H1 (cell line): ENCODE measurements around the gene GRM1. TPM values are rescaled to one million over a fixed set of nuclear protein-coding genes. Genes with fewer than 3 reads are reported as not detected.

Source experiments
- CTCF ChIA-PET: fragments of 300-600 bp; sonication (Branson Sonifier 250); formaldehyde crosslinking; loops from one replicate; lab custom pipeline; 2021; ENCODE audit not compliant: partially characterized antibody; lab: Charles Lee
- POLR2A ChIA-PET: fragments of 300-600 bp; sonication (Branson Sonifier 250); formaldehyde crosslinking; loops from one replicate; lab custom pipeline; 2021; ENCODE audit warnings: inconsistent platforms; ENCODE audit not compliant: partially characterized antibody; lab: Charles Lee
- DNase-seq, 2 experiments: peaks; one replicate each; pipeline versions ENCODE4 v3.0.0 to v3.0.0-alpha.2; 2010 to 2022; ENCODE audit warnings: low spot score in 2 of 2, low read depth in 1 of 2, mixed read lengths in 1 of 2
- FAIRE-seq: peaks from 2 replicates; lab custom pipeline; 2011; peaks lifted over from hg19 to GRCh38; lab: Jason Lieb, UNC
- H2AFZ ChIP-seq: 2 replicates; pipeline ENCODE4 v1.8.1; 2012; ENCODE audit warnings: low read length, inconsistent platforms
- H2AK5ac ChIP-seq: 2 replicates; pipeline ENCODE4 v1.6.1; 2013; ENCODE audit warnings: low read depth, low read length
- H2BK120ac ChIP-seq: replicated peaks from 2 replicates; pipeline ENCODE3; 2013; ENCODE audit warnings: low read depth, low read length, inconsistent platforms
- H2BK12ac ChIP-seq: 2 replicates; pipeline ENCODE4 v1.6.1; 2013; ENCODE audit warnings: low read depth, low read length
- H2BK15ac ChIP-seq: 2 replicates; pipeline ENCODE4 v1.6.1; 2013; ENCODE audit warnings: low read length
- H2BK20ac ChIP-seq: 2 replicates; pipeline ENCODE4 v1.6.1; 2013; ENCODE audit warnings: low read length
- H2BK5ac ChIP-seq: 2 replicates; pipeline ENCODE4 v1.6.1; 2013; ENCODE audit warnings: low read depth, low read length
- H3K14ac ChIP-seq: 2 replicates; pipeline ENCODE4 v1.6.1; 2013; ENCODE audit warnings: inconsistent platforms; ENCODE audit not compliant: insufficient read length
- H3K18ac ChIP-seq: 2 replicates; pipeline ENCODE4 v1.6.1; 2013; ENCODE audit warnings: low read length; ENCODE audit errors: extremely low read depth
- H3K23ac ChIP-seq: 2 replicates; pipeline ENCODE4 v1.6.1; 2013; ENCODE audit warnings: inconsistent platforms; ENCODE audit not compliant: insufficient read length
- H3K23me2 ChIP-seq: 2 replicates; pipeline ENCODE4 v1.6.1; 2013; ENCODE audit warnings: low read depth, low read length
- H3K27ac ChIP-seq: 2 replicates; pipeline ENCODE4 v1.6.1; 2011; ENCODE audit warnings: low read depth, low read length, inconsistent platforms
- H3K27me3 ChIP-seq, 4 experiments: replicated peaks in 1 of 4; 1 replicate in 1 of 4; 2 replicates in 3 of 4; pipeline versions ENCODE4 v1.6.1 to v1.8.1; 2011 to 2013; ENCODE audit warnings: low read length in 3 of 4, mild to moderate bottlenecking in 3 of 4, inconsistent platforms in 2 of 4, mixed read lengths in 2 of 4, moderate library complexity in 1 of 4; ENCODE audit not compliant: control insufficient read depth in 3 of 4, insufficient read depth in 3 of 4; ENCODE audit errors: extremely low read depth in 1 of 4
- H3K36me3 ChIP-seq, 4 experiments: 2 replicates each; pipeline versions ENCODE4 v1.6.1 to v1.8.1; 2011 to 2013; ENCODE audit warnings: mild to moderate bottlenecking in 4 of 4, low read length in 3 of 4, moderate library complexity in 2 of 4, control low read depth in 1 of 4, inconsistent platforms in 1 of 4; ENCODE audit not compliant: insufficient read depth in 4 of 4, control insufficient read depth in 2 of 4
- H3K4ac ChIP-seq: replicated peaks from 2 replicates; pipeline ENCODE3; 2013; ENCODE audit warnings: low read length, low read depth, mixed read lengths, inconsistent platforms; ENCODE audit not compliant: insufficient read length
- H3K4me1 ChIP-seq, 4 experiments: replicated peaks in 1 of 4; 1 replicate in 1 of 4; 2 replicates in 3 of 4; pipeline versions ENCODE4 v1.6.1 to v1.8.1; 2011 to 2013; ENCODE audit warnings: low read length in 3 of 4, inconsistent platforms in 2 of 4, mixed read lengths in 1 of 4; ENCODE audit not compliant: insufficient read depth in 4 of 4, control insufficient read depth in 3 of 4
- H3K4me2 ChIP-seq, 2 experiments: 2 replicates each; pipeline versions ENCODE4 v1.6.1 to v1.8.1; 2011 to 2013; ENCODE audit warnings: low read depth in 2 of 2, low read length in 2 of 2, control low read depth in 1 of 2, inconsistent platforms in 1 of 2, mild to moderate bottlenecking in 1 of 2; ENCODE audit not compliant: insufficient read depth in 1 of 2
- H3K4me3 ChIP-seq, 4 experiments: fragments of 200-600, 300-600 bp in 1 of 4; sonication (generic), shearing (Covaris generic), sonication (Bioruptor Twin) in 1 of 4; 2 replicates each; pipeline versions ENCODE4 v1.5.1 to v1.8.1; 2011 to 2016; ENCODE audit warnings: low read length in 4 of 4, low read depth in 3 of 4, control low read depth in 2 of 4, inconsistent platforms in 2 of 4, mild to moderate bottlenecking in 2 of 4, mixed read lengths in 1 of 4, moderate library complexity in 1 of 4; ENCODE audit not compliant: insufficient read depth in 2 of 4; ENCODE audit errors: extremely low read depth in 1 of 4
- H3K56ac ChIP-seq: replicated peaks from 2 replicates; pipeline ENCODE3; 2013; ENCODE audit warnings: low read depth, mild to moderate bottlenecking, mixed read lengths, low read length, inconsistent platforms; ENCODE audit not compliant: insufficient read length
- H3K79me1 ChIP-seq: 2 replicates; pipeline ENCODE4 v1.6.1; 2013; ENCODE audit warnings: low read depth, low read length, control low read depth
- H3K79me2 ChIP-seq, 2 experiments: 2 replicates each; pipeline versions ENCODE4 v1.6.1 to v1.8.1; 2012 to 2013; ENCODE audit warnings: low read length in 2 of 2, mild to moderate bottlenecking in 2 of 2, inconsistent platforms in 1 of 2; ENCODE audit not compliant: insufficient read depth in 2 of 2, control insufficient read depth in 1 of 2
- H3K9ac ChIP-seq, 4 experiments: replicated peaks in 1 of 4; 1 replicate in 1 of 4; 2 replicates in 3 of 4; pipeline versions ENCODE4 v1.6.1 to v1.8.1; 2011 to 2013; ENCODE audit warnings: low read depth in 3 of 4, low read length in 3 of 4, control low read depth in 2 of 4, mild to moderate bottlenecking in 2 of 4, moderate library complexity in 2 of 4, inconsistent platforms in 1 of 4; ENCODE audit errors: extremely low read depth in 1 of 4
- H3K9me3 ChIP-seq, 2 experiments: 2 replicates each; pipeline versions ENCODE4 v1.6.1 to v1.8.1; 2012 to 2013; ENCODE audit warnings: mild to moderate bottlenecking in 2 of 2, moderate library complexity in 2 of 2, control low read depth in 1 of 2, inconsistent platforms in 1 of 2, low read depth in 1 of 2, low read length in 1 of 2, mixed read lengths in 1 of 2; ENCODE audit not compliant: insufficient read depth in 2 of 2
- H4K20me1 ChIP-seq, 2 experiments: replicated peaks in 1 of 2; 2 replicates each; pipeline versions ENCODE3 to v1.8.1; 2011 to 2013; ENCODE audit warnings: inconsistent platforms in 2 of 2, low read length in 2 of 2, mild to moderate bottlenecking in 1 of 2; ENCODE audit not compliant: insufficient read depth in 2 of 2, control insufficient read depth in 1 of 2
- H4K5ac ChIP-seq: 2 replicates; pipeline ENCODE4 v1.6.1; 2013; ENCODE audit warnings: low read length, low read depth, mixed read lengths, inconsistent platforms; ENCODE audit not compliant: insufficient read length
- H4K8ac ChIP-seq: 2 replicates; pipeline ENCODE4 v1.8.0; 2013; ENCODE audit warnings: mild to moderate bottlenecking, moderate library complexity, low read length, inconsistent platforms; ENCODE audit not compliant: insufficient read depth; ENCODE audit errors: extremely low read depth
- H4K91ac ChIP-seq: replicated peaks from 2 replicates; pipeline ENCODE3; 2013; ENCODE audit warnings: low read length, mixed read lengths, inconsistent platforms; ENCODE audit not compliant: insufficient read length
- CHD1 ChIP-seq: IDR thresholded peaks from 2 replicates; pipeline ENCODE4 v1.6.1; 2012; ENCODE audit warnings: low read depth, low read length, improper control_type of control experiment
- CTCF ChIP-seq, 3 experiments: IDR thresholded peaks; 1 replicate in 2 of 3; 2 replicates in 1 of 3; pipeline versions ENCODE4 v1.5.1 to v1.6.1; 2011; ENCODE audit warnings: low read length in 3 of 3, mild to moderate bottlenecking in 3 of 3, inconsistent platforms in 2 of 3, low read depth in 1 of 3, moderate library complexity in 1 of 3; ENCODE audit not compliant: insufficient read depth in 1 of 3; ENCODE audit errors: control extremely low read depth in 1 of 3
- RAD21 ChIP-seq, 2 experiments: IDR thresholded peaks in 1 of 2; conservative IDR thresholded peaks in 1 of 2; 2 replicates each; pipeline ENCODE4 v1.6.1; 2011; ENCODE audit warnings: low read depth in 2 of 2, low read length in 2 of 2, improper control_type of control experiment in 1 of 2, inconsistent platforms in 1 of 2, mild to moderate bottlenecking in 1 of 2, moderate library complexity in 1 of 2
- SAP30 ChIP-seq: fragments of 300-600 bp; sonication (generic); IDR thresholded peaks from 2 replicates; pipeline ENCODE4 v1.7.1; 2012; ENCODE audit warnings: low read length, moderate library complexity, mild to moderate bottlenecking, inconsistent platforms; ENCODE audit not compliant: insufficient read depth, insufficient replicate concordance
- TAF1 ChIP-seq: IDR thresholded peaks from 2 replicates; pipeline ENCODE4 v1.6.1; 2011; ENCODE audit warnings: mild to moderate bottlenecking, low read depth, low read length
- WGBS, 2 experiments: shearing (Covaris generic) in 1 of 2; methylation state at CpG; one replicate each; pipeline versions ENCODE4 v1.1.6 to v1.1.7; 2013 to 2015; ENCODE audit warnings: low lambda C conversion rate in 2 of 2, mixed read lengths in 2 of 2, inconsistent platforms in 1 of 2, low coverage in 1 of 2, missing lambda C conversion rate in 1 of 2; ENCODE audit not compliant: insufficient replicate concordance in 2 of 2, insufficient coverage in 1 of 2, insufficient read length in 1 of 2; ENCODE audit errors: extremely low coverage in 1 of 2, missing lambda C conversion rate in 1 of 2; 5-methylcytosine and 5-hydroxymethylcytosine counted together
- polyA plus RNA-seq, 7 experiments: library from polyadenylated mRNA; depleted of rRNA in 3 of 7; stranded (reverse) in 5 of 7; unstranded in 2 of 7; fragments of >200 nt in 5 of 7; fragments of 200-250 nt in 2 of 7; gene quantifications; 1 replicate in 5 of 7; 2 replicates in 1 of 7; 4 replicates in 1 of 7; pipeline versions ENCODE4 v1.2.1 to v1.2.3, GENCODE V29; 2011 to 2013; ENCODE audit warnings: missing spikeins in 2 of 7, mixed read lengths in 2 of 7
- total RNA-seq: library from RNA; stranded (reverse); fragmentation: NEBNext Ultra II Directional; extraction: Animal tissue kit (Norgen Biotek cat#: 25700); gene quantifications from 2 replicates; pipeline ENCODE4 v1.2.1, GENCODE V29; 2021

Gene GRM1
- total and polyA plus RNA-seq, 2 of the 8 experiments (the other 6 are each of a cell fraction or from before 2014, with no cell fraction given) = 0.15 to 1.3 TPM

- Histone ChIP-seq H3K27me3 (no peaks in the 10 kb centered on the region), H3K23me2 (no peaks in the 10 kb centered on the region; the same call in 1 of the 2 replicates), H4K20me1 (no peaks in the 10 kb centered on the region), H3K27ac (no peak overlapping the region), H3K4me2 (no peak overlapping the region), H3K9me3 (no peaks in the 10 kb centered on the region), H2BK15ac (no peak overlapping the region), H4K91ac (no peak overlapping the region), H3K36me3 (no peaks in the 10 kb centered on the region), H3K9ac (no peak overlapping the region), H3K23ac (no peak overlapping the region), H3K79me2 (no peaks in the 10 kb centered on the region), H2BK5ac (no peak overlapping the region), H4K5ac (no peak overlapping the region), H2BK20ac (no peak overlapping the region), H2BK12ac (no peak overlapping the region), H2AK5ac (no peak overlapping the region), H3K4me1 (no peaks in the 10 kb centered on the region), H2BK120ac (no peak overlapping the region), H3K4me3 (no peak overlapping the region), H3K79me1 (no peaks in the 10 kb centered on the region), H3K4ac (no peak overlapping the region), H3K18ac (no peak overlapping the region), H4K8ac (no peak overlapping the region), H2AFZ (no peak overlapping the region), H3K56ac (no peak overlapping the region), H3K14ac (no peak overlapping the region)
- POLR2A ChIA-PET = no interaction called here
- DNase-seq = no peak
- 100% methylated on average over 1 of the region's 1 CpG; no CpG with 5 or more reads in 1 of the 2 experiments for WGBS, 2 experiments
- FAIRE-seq = no peak
- CTCF ChIA-PET = interaction anchor here (0.7 to 3.7 kb wide), 15 partner anchors 9 to 514 kb away, joined by 3 to 24 read pairs (median 3); partner anchors contain the start of gene GRM1
- TF ChIP-seq CTCF (IDR thresholded peaks at IDR 0.05; ENCODE audit: control extremely low read depth in 1 of 3, insufficient read depth in 1 of 3, low read depth in 1 of 3, low read length in 3 of 3) = peak in 1 of 3 experiments; percentile 39; a peak in 1 of 4 replicates
- TF ChIP-seq SAP30 = no peak
- no peak for TF ChIP-seq TAF1
- peak; percentile 43 to 57 for TF ChIP-seq RAD21 (IDR thresholded peaks at IDR 0.05 in 1 of 2, conservative IDR thresholded peaks at IDR 0.05 in 1 of 2; ENCODE audit: low read depth in 2 of 2, low read length in 2 of 2)
- TF ChIP-seq CHD1 = no peak
Measured at GRCh38 chr6:146050168-146050567, 21.3 kb downstream of the GRM1 start.
